ENCODE results near the gene DCTN2.

- no peak for TF ChIP-seq CTCF (IDR thresholded peaks at IDR 0.05)
- TF ChIP-seq EZH2 (IDR thresholded peaks at IDR 0.05; ENCODE audit: borderline replicate concordance, insufficient read depth, low read depth, low read length, poor library complexity, severe bottlenecking), result no peak
Measured at GRCh38 chr12:57591782-57592325, 44.9 kb upstream of the DCTN2 start.
